ENCODE data around the gene NDNF.

- no peak for TF ChIP-seq CTCF (IDR thresholded peaks at IDR 0.05; ENCODE audit: insufficient read depth, low read depth, low read length)
- TF ChIP-seq EZH2 (IDR thresholded peaks at IDR 0.05; ENCODE audit: insufficient read depth, low read length): no peak
Observed at GRCh38 chr4:121018543-121018942, 53.8 kb downstream of the NDNF start.
